ENCODE data around the gene RPL19. TPM values are rescaled to one million over a fixed set of nuclear protein-coding genes. Genes with fewer than 3 reads are reported as not detected.

RPL19 gene
- total RNA-seq, 1 donor from 2014 or later = 2,751 TPM

DNA sequence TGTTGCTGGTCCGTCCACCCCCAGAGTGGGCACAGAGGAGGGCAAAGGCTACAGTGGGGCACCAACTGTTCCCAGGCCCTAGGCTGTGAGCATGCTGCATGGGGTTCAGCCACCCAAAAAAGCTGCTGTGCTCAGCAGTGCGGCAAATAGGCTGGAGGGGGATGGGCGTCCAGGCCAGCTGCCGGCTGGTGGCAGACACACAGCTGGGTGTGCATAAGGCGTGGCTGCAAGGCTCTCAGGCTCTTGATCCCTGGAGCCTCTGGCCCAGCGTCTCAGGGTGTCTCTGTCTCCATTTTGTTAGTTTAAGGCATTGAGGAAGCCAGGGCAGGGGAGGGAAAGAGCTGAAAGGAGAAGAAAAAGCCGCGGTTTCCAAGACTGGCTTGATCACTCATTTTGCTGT, 8.8 kb downstream of the RPL19 start:
- no peak for TF ChIP-seq EZH2phosphoT487 (IDR thresholded peaks at IDR 0.05)
- no peak for TF ChIP-seq EZH2 (IDR thresholded peaks at IDR 0.05)
- TF ChIP-seq, protein P1, sequence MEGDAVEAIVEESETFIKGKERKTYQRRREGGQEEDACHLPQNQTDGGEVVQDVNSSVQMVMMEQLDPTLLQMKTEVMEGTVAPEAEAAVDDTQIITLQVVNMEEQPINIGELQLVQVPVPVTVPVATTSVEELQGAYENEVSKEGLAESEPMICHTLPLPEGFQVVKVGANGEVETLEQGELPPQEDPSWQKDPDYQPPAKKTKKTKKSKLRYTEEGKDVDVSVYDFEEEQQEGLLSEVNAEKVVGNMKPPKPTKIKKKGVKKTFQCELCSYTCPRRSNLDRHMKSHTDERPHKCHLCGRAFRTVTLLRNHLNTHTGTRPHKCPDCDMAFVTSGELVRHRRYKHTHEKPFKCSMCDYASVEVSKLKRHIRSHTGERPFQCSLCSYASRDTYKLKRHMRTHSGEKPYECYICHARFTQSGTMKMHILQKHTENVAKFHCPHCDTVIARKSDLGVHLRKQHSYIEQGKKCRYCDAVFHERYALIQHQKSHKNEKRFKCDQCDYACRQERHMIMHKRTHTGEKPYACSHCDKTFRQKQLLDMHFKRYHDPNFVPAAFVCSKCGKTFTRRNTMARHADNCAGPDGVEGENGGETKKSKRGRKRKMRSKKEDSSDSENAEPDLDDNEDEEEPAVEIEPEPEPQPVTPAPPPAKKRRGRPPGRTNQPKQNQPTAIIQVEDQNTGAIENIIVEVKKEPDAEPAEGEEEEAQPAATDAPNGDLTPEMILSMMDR (IDR thresholded peaks at IDR 0.05) = no peak
- H3K4me3 ChIP-seq = no peak overlapping the region
- DNase-seq (ENCODE audit: low spot score) = peak; percentile 67
- peaks cover 26% of the 10 kb centered on the region for H3K27me3 ChIP-seq
- H4K20me1 ChIP-seq (ENCODE audit: low read depth) = peaks cover 4% of the 10 kb centered on the region
- H3K9me3 ChIP-seq (ENCODE audit: low read depth) = no peaks in the 10 kb centered on the region
- peaks cover 41% of the 10 kb centered on the region for H3F3A ChIP-seq (ENCODE audit: low read depth)
- Mint-ChIP-seq H3K4me1 (peaks cover 29% of the 10 kb centered on the region), H3K9me3 (no peaks in the 10 kb centered on the region), H3K27me3 (ENCODE audit: insufficient read depth, low read depth) (peaks cover 23% of the 10 kb centered on the region), H3K4me3 (peak overlapping the region; percentile 67), H3K27ac (no peak overlapping the region), H3K36me3 (peaks cover 6% of the 10 kb centered on the region)
- no peak overlapping the region for H3K27ac ChIP-seq
- H3K36me3 ChIP-seq = no peaks in the 10 kb centered on the region
- no peak overlapping the region for H3K9ac ChIP-seq
- H3K4me2 ChIP-seq = peak overlapping the region; percentile 93
- H3K79me2 ChIP-seq (ENCODE audit: low read depth) = no peaks in the 10 kb centered on the region
- peaks cover 28% of the 10 kb centered on the region for H3K4me1 ChIP-seq
- no peak overlapping the region for H2AFZ ChIP-seq (replicated peaks)

- TF ChIP-seq EZH2phosphoT487 (IDR thresholded peaks at IDR 0.05) = no peak
- TF ChIP-seq, protein P1 (IDR thresholded peaks at IDR 0.05) = no peak
- no peak for TF ChIP-seq EZH2 (IDR thresholded peaks at IDR 0.05)
- peaks cover 35% of the 10 kb centered on the region for H3F3A ChIP-seq (ENCODE audit: low read depth)
- no peaks in the 10 kb centered on the region for H3K9me3 ChIP-seq (ENCODE audit: low read depth)
- no peaks in the 10 kb centered on the region for H3K9me3 Mint-ChIP-seq
- H3K36me3 Mint-ChIP-seq = peaks cover 4% of the 10 kb centered on the region
- no peak overlapping the region for H3K27ac ChIP-seq
- H3K27me3 Mint-ChIP-seq (ENCODE audit: insufficient read depth, low read depth) = peaks cover 20% of the 10 kb centered on the region
- H3K27me3 ChIP-seq = peaks cover 26% of the 10 kb centered on the region
- no peak overlapping the region for H3K9ac ChIP-seq
- H3K4me3 ChIP-seq = peak overlapping the region; percentile 43
- H3K4me2 ChIP-seq = peak overlapping the region; percentile 93
- DNase-seq (ENCODE audit: low spot score) = peak; percentile 57
- peak overlapping the region; percentile 69 for H2AFZ ChIP-seq (replicated peaks)
- H3K36me3 ChIP-seq = no peaks in the 10 kb centered on the region
- peak overlapping the region; percentile 67 for H3K4me3 Mint-ChIP-seq
- peaks cover 29% of the 10 kb centered on the region for H3K4me1 Mint-ChIP-seq
- H3K27ac Mint-ChIP-seq = no peak overlapping the region
- H4K20me1 ChIP-seq (ENCODE audit: low read depth) = peaks cover 4% of the 10 kb centered on the region
- no peaks in the 10 kb centered on the region for H3K79me2 ChIP-seq (ENCODE audit: low read depth)
- H3K4me1 ChIP-seq = peaks cover 28% of the 10 kb centered on the region
These were observed 9.4 kb downstream of the RPL19 start for GRCh38 chr17:39209317-39210092.

- no peaks in the 10 kb centered on the region for H3K36me3 ChIP-seq
- no peak overlapping the region for H3K9ac ChIP-seq
- peak overlapping the region; percentile 5 for H3K27ac Mint-ChIP-seq
- no peaks in the 10 kb centered on the region for H3K9me3 ChIP-seq (ENCODE audit: low read depth)
- TF ChIP-seq EZH2 (IDR thresholded peaks at IDR 0.05) = no peak
- H3K4me3 ChIP-seq = peak overlapping the region; percentile 43
- H3F3A ChIP-seq (ENCODE audit: low read depth) = peaks cover 29% of the 10 kb centered on the region
- H3K27me3 Mint-ChIP-seq (ENCODE audit: insufficient read depth, low read depth) = peaks cover 18% of the 10 kb centered on the region
- peaks cover 1% of the 10 kb centered on the region for H4K20me1 ChIP-seq (ENCODE audit: low read depth)
- peak overlapping the region; percentile 93 for H3K4me2 ChIP-seq
- H3K27me3 ChIP-seq = peaks cover 26% of the 10 kb centered on the region
- no peaks in the 10 kb centered on the region for H3K9me3 Mint-ChIP-seq
- H3K27ac ChIP-seq = no peak overlapping the region
- peaks cover 28% of the 10 kb centered on the region for H3K4me1 ChIP-seq
- H2AFZ ChIP-seq (replicated peaks) = peak overlapping the region; percentile 69
- peaks cover 31% of the 10 kb centered on the region for H3K4me1 Mint-ChIP-seq
- H3K79me2 ChIP-seq (ENCODE audit: low read depth) = no peaks in the 10 kb centered on the region
- peak overlapping the region; percentile 65 for H3K4me3 Mint-ChIP-seq
- peaks cover under 1% of the 10 kb centered on the region for H3K36me3 Mint-ChIP-seq
- DNase-seq (ENCODE audit: low spot score) = no peak
These were observed 10.0 kb downstream of the RPL19 start for GRCh38 chr17:39210093-39210434.

DNA sequence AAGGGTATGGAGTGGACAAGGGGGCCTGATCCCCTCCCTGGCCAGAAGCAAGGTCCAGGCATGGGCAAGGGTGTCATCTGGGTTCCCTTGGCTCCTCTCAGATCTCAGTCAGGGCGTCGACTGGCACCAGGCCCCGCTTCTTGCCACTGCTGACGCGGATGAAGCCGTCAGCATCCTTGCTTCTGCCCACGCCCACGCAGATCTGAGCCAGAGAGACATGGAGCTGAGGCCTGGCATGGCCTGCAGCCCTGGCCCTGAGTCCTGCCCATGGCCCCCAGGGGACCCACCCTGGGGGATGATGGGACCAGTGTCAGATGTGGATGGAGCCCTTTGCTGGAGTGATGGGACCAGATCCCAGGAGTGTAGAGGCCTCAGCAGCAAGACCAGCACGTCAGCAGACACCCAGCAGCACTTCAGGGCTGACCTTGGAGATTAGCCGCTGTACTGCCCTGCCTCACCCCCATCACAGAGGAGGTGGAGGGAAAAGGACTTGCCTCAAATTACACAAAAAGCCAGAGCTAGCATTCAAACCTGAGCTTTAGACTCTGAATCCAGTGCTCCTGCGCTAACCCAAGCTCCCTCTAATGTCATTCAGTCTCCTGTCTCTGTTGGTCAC, 12.2 kb downstream of the RPL19 start:
- Histone ChIP-seq H4K20me1 (ENCODE audit: low read depth) (no peaks in the 10 kb centered on the region), H3F3A (ENCODE audit: low read depth) (peaks cover 14% of the 10 kb centered on the region), H3K4me1 (peaks cover 25% of the 10 kb centered on the region), H3K36me3 (no peaks in the 10 kb centered on the region), H3K9me3 (ENCODE audit: low read depth) (no peaks in the 10 kb centered on the region), H3K4me2 (no peak overlapping the region), H3K27me3 (peaks cover 34% of the 10 kb centered on the region), H3K4me3 (no peak overlapping the region), H3K79me2 (ENCODE audit: low read depth) (no peaks in the 10 kb centered on the region), H3K9ac (no peak overlapping the region), H2AFZ (replicated peaks) (no peak overlapping the region), H3K27ac (no peak overlapping the region)
- Mint-ChIP-seq H3K36me3 (no peaks in the 10 kb centered on the region), H3K4me3 (no peak overlapping the region), H3K27ac (no peak overlapping the region), H3K27me3 (ENCODE audit: insufficient read depth, low read depth) (peaks cover 23% of the 10 kb centered on the region), H3K4me1 (peaks cover 27% of the 10 kb centered on the region), H3K9me3 (no peaks in the 10 kb centered on the region)
- TF ChIP-seq EZH2 (IDR thresholded peaks at IDR 0.05) = no peak
- DNase-seq (ENCODE audit: low spot score) = no peak
